ENCODE results near the gene LRRFIP1. TPM values are rescaled to one million over a fixed set of nuclear protein-coding genes. Genes with fewer than 3 reads are reported as not detected.
A peak's percentile ranks its signal among the peaks of the same experiment; 100 is the strongest.

Gene LRRFIP1
- total and polyA plus RNA-seq, 2 of the 13 experiments (the other 11 are each of a cell fraction or from before 2014, with no cell fraction given), result 15.9 to 40.5 TPM

DNA sequence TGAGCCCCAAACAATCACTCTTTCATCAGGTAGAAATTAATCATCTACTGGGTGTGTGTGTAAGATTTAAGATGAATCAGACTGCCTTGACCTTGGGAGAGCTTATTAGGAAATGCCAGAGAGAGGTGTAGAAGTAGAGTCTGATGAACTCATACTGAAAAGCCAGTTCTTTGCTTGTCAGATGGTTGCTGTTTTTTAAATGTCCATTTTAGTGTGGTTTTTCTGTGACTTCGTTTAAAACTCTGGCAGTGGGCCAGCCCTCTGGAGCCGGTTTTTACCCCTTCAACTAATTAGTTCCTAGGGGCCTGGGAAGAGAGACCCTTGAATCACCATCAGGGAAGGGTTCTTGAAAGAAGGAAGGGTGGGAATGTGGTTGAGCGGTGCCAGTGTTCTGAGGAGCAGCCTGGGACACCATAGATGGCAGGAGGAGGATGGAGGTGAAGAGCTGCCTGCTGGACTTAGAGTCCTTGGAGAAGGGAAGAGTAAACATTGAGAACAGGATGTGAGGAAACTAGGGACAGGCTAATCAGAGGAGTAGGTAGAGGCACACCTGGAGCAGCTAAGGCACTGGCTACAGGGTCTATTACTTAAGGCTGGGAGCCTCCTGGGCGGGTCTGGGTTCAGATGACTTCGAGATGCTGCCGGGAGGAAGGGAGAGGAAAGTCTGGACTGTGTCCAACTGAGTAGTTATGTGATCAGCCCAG is 66.1 kb downstream of the LRRFIP1 start (continued):
- no peak for TF ChIP-seq FOXA1 (IDR thresholded peaks at IDR 0.05)
- TF ChIP-seq FOXA1 (CRISPR knock-in tag; IDR thresholded peaks at IDR 0.05), result peak; percentile 56; the same call in 1 of the 2 replicates
- TF ChIP-seq, protein P1, sequence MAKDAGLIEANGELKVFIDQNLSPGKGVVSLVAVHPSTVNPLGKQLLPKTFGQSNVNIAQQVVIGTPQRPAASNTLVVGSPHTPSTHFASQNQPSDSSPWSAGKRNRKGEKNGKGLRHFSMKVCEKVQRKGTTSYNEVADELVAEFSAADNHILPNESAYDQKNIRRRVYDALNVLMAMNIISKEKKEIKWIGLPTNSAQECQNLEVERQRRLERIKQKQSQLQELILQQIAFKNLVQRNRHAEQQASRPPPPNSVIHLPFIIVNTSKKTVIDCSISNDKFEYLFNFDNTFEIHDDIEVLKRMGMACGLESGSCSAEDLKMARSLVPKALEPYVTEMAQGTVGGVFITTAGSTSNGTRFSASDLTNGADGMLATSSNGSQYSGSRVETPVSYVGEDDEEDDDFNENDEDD (CRISPR knock-in tag; IDR thresholded peaks at IDR 0.05; ENCODE audit: borderline replicate concordance), result 0 out of 2 replicates have a peak, but pooled peaks have one; percentile 17
- TF ChIP-seq, protein P2, sequence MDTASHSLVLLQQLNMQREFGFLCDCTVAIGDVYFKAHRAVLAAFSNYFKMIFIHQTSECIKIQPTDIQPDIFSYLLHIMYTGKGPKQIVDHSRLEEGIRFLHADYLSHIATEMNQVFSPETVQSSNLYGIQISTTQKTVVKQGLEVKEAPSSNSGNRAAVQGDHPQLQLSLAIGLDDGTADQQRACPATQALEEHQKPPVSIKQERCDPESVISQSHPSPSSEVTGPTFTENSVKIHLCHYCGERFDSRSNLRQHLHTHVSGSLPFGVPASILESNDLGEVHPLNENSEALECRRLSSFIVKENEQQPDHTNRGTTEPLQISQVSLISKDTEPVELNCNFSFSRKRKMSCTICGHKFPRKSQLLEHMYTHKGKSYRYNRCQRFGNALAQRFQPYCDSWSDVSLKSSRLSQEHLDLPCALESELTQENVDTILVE (CRISPR knock-in tag; IDR thresholded peaks at IDR 0.05), result peak; percentile 14; the same call in 1 of the 2 replicates
- TF ChIP-seq ZNF563 (CRISPR knock-in tag; IDR thresholded peaks at IDR 0.05), result no peak
- TF ChIP-seq ETV5 (CRISPR knock-in tag; IDR thresholded peaks at IDR 0.05; ENCODE audit: borderline replicate concordance), result peak; percentile 45; the same call in 1 of the 2 replicates
- TF ChIP-seq BRD4 (CRISPR knock-in tag; IDR thresholded peaks at IDR 0.05), result no peak
- peak; percentile 34 for TF ChIP-seq FOXA3 (CRISPR knock-in tag; IDR thresholded peaks at IDR 0.05)
- TF ChIP-seq CAMTA2 (CRISPR knock-in tag; IDR thresholded peaks at IDR 0.05; ENCODE audit: borderline replicate concordance), result no peak
- 0 out of 2 replicates have a peak, but pooled peaks have one; percentile 13 for TF ChIP-seq ZNF263 (CRISPR knock-in tag; IDR thresholded peaks at IDR 0.05)
- 0 out of 2 replicates have a peak, but pooled peaks have one; percentile 7 for TF ChIP-seq ZNF121 (CRISPR knock-in tag; IDR thresholded peaks at IDR 0.05)
- no peak for TF ChIP-seq GABPA (IDR thresholded peaks at IDR 0.05; ENCODE audit: low read depth, low read length)
- 0 out of 2 replicates have a peak, but pooled peaks have one; percentile 32 for TF ChIP-seq GABPA (CRISPR knock-in tag; IDR thresholded peaks at IDR 0.05; ENCODE audit: low read depth)
- TF ChIP-seq SAP130 (CRISPR knock-in tag; IDR thresholded peaks at IDR 0.05; ENCODE audit: low read depth), result 0 out of 2 replicates have a peak, but pooled peaks have one; percentile 16
- TF ChIP-seq, protein P3, sequence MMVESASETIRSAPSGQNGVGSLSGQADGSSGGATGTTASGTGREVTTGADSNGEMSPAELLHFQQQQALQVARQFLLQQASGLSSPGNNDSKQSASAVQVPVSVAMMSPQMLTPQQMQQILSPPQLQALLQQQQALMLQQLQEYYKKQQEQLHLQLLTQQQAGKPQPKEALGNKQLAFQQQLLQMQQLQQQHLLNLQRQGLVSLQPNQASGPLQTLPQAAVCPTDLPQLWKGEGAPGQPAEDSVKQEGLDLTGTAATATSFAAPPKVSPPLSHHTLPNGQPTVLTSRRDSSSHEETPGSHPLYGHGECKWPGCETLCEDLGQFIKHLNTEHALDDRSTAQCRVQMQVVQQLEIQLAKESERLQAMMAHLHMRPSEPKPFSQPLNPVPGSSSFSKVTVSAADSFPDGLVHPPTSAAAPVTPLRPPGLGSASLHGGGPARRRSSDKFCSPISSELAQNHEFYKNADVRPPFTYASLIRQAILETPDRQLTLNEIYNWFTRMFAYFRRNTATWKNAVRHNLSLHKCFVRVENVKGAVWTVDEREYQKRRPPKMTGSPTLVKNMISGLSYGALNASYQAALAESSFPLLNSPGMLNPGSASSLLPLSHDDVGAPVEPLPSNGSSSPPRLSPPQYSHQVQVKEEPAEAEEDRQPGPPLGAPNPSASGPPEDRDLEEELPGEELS (CRISPR knock-in tag; IDR thresholded peaks at IDR 0.05), result no peak
- TF ChIP-seq CBX5 (CRISPR knock-in tag; IDR thresholded peaks at IDR 0.05; ENCODE audit: borderline replicate concordance), result 0 out of 2 replicates have a peak, but pooled peaks have one; percentile 25
- no peak for TF ChIP-seq ZNF343 (CRISPR knock-in tag; IDR thresholded peaks at IDR 0.05)
- TF ChIP-seq TBX2 (CRISPR knock-in tag; IDR thresholded peaks at IDR 0.05; ENCODE audit: borderline replicate concordance), result peak; percentile 29; the same call in 1 of the 2 replicates
- TF ChIP-seq, protein P4, sequence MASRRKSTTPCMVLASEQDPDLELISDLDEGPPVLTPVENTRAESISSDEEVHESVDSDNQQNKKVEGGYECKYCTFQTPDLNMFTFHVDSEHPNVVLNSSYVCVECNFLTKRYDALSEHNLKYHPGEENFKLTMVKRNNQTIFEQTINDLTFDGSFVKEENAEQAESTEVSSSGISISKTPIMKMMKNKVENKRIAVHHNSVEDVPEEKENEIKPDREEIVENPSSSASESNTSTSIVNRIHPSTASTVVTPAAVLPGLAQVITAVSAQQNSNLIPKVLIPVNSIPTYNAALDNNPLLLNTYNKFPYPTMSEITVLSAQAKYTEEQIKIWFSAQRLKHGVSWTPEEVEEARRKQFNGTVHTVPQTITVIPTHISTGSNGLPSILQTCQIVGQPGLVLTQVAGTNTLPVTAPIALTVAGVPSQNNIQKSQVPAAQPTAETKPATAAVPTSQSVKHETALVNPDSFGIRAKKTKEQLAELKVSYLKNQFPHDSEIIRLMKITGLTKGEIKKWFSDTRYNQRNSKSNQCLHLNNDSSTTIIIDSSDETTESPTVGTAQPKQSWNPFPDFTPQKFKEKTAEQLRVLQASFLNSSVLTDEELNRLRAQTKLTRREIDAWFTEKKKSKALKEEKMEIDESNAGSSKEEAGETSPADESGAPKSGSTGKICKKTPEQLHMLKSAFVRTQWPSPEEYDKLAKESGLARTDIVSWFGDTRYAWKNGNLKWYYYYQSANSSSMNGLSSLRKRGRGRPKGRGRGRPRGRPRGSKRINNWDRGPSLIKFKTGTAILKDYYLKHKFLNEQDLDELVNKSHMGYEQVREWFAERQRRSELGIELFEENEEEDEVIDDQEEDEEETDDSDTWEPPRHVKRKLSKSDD (CRISPR knock-in tag; IDR thresholded peaks at IDR 0.05; ENCODE audit: low read depth), result no peak

Data from HepG2 (cell line).